OCI-LY1 (cell line): Measurements from ENCODE around the gene CINP.

Experiments used
- H2AFZ ChIP-seq: fragments of 200-600 bp; sonication (generic), shearing (Covaris generic); 2 replicates; pipeline ENCODE4 v1.6.0; 2014; ENCODE audit warnings: antibody characterized with exemption, mild to moderate bottlenecking, low read length
- H3F3A ChIP-seq: fragments of 200-600 bp; sonication (generic), shearing (Covaris generic); 2 replicates; pipeline ENCODE4 v1.6.0; 2014; ENCODE audit warnings: mild to moderate bottlenecking, antibody characterized with exemption, low read length, moderate library complexity; ENCODE audit not compliant: insufficient read depth
- H3K27ac ChIP-seq: fragments of 200-600 bp; sonication (generic); 2 replicates; pipeline ENCODE4 v1.5.1; 2014; ENCODE audit warnings: low read length, mixed run types, mild to moderate bottlenecking, low read depth; ENCODE audit not compliant: poor library complexity, severe bottlenecking
- H3K27me3 ChIP-seq: fragments of 200-600 bp; sonication (generic); 2 replicates; pipeline ENCODE4 v1.6.0; 2014; ENCODE audit warnings: antibody characterized with exemption, mild to moderate bottlenecking, low read length, moderate library complexity; ENCODE audit not compliant: insufficient read depth
- H3K36me3 ChIP-seq: fragments of 200-600 bp; sonication (generic); 2 replicates; pipeline ENCODE4 v1.6.1; 2014; ENCODE audit warnings: mild to moderate bottlenecking, antibody characterized with exemption, low read length, moderate library complexity, mixed read lengths; ENCODE audit not compliant: insufficient read depth
- H3K4me1 ChIP-seq: fragments of 200-600 bp; sonication (generic); 2 replicates; pipeline ENCODE4 v1.5.1; 2014; ENCODE audit warnings: mild to moderate bottlenecking, low read length, moderate library complexity; ENCODE audit not compliant: insufficient read depth, severe bottlenecking
- H3K4me2 ChIP-seq: fragments of 200-600 bp; sonication (generic), shearing (Covaris generic); 2 replicates; pipeline ENCODE4 v1.6.1; 2014; ENCODE audit warnings: low read length
- H3K4me3 ChIP-seq: fragments of 200-600 bp; sonication (generic); 2 replicates; pipeline ENCODE4 v1.5.1; 2014; ENCODE audit warnings: low read length, low read depth, mild to moderate bottlenecking, mixed read lengths; ENCODE audit not compliant: poor library complexity, severe bottlenecking
- H3K79me2 ChIP-seq: fragments of 200-600 bp; shearing (Covaris generic); 2 replicates; pipeline ENCODE4 v1.6.1; 2016; ENCODE audit warnings: mixed run types, low read length, mixed read lengths; ENCODE audit not compliant: insufficient read depth
- H3K9ac ChIP-seq: fragments of 200-600 bp; sonication (generic), shearing (Covaris generic); 2 replicates; pipeline ENCODE4 v1.6.1; 2014; ENCODE audit warnings: mild to moderate bottlenecking, low read length, mixed read lengths
- H3K9me2 ChIP-seq: fragments of 200-600 bp; sonication (generic), shearing (Covaris generic); 2 replicates; pipeline ENCODE4 v1.6.1; 2014; ENCODE audit warnings: low read depth, mild to moderate bottlenecking, low read length, mixed read lengths
- H3K9me3 ChIP-seq: fragments of 200-600 bp; shearing (Covaris generic); 2 replicates; pipeline ENCODE4 v1.6.1; 2014; ENCODE audit warnings: low read length, mixed read lengths
- H4K20me1 ChIP-seq: fragments of 200-600 bp; sonication (generic), shearing (Covaris generic); 2 replicates; pipeline ENCODE4 v1.6.0; 2016; ENCODE audit warnings: mild to moderate bottlenecking, low read length; ENCODE audit not compliant: insufficient read depth
- EZH2 ChIP-seq: fragments of 200-600 bp; sonication (generic), shearing (Covaris generic); IDR thresholded peaks from 2 replicates; pipeline ENCODE4 v1.8.0; 2017; ENCODE audit warnings: borderline replicate concordance, mixed run types, mild to moderate bottlenecking, antibody characterized with exemption, low read length, moderate library complexity, mixed read lengths
- TF ChIP-seq, protein P1 (sequence below): fragments of 200-600 bp; sonication (generic), shearing (Covaris generic); IDR thresholded peaks from 2 replicates; pipeline ENCODE4 v1.5.1; 2017; ENCODE audit warnings: mild to moderate bottlenecking, antibody characterized with exemption, low read length, moderate library complexity, mixed read lengths

CINP gene

GRCh38 chr14:102360388-102360787 lies 2.3 kb downstream of the CINP start:
- Histone ChIP-seq H2AFZ (no peak overlapping the region), H3K9me2 (no peaks in the 10 kb centered on the region), H4K20me1 (no peaks in the 10 kb centered on the region), H3K36me3 (peaks cover 10% of the 10 kb centered on the region; the same call in 1 of the 2 replicates), H3F3A (no peaks in the 10 kb centered on the region), H3K4me2 (no peak overlapping the region), H3K4me1 (peaks cover 19% of the 10 kb centered on the region), H3K4me3 (no peak overlapping the region), H3K79me2 (no peaks in the 10 kb centered on the region), H3K27me3 (no peaks in the 10 kb centered on the region), H3K9ac (no peak overlapping the region), H3K27ac (no peak overlapping the region), H3K9me3 (no peaks in the 10 kb centered on the region)
- TF ChIP-seq, protein P1, sequence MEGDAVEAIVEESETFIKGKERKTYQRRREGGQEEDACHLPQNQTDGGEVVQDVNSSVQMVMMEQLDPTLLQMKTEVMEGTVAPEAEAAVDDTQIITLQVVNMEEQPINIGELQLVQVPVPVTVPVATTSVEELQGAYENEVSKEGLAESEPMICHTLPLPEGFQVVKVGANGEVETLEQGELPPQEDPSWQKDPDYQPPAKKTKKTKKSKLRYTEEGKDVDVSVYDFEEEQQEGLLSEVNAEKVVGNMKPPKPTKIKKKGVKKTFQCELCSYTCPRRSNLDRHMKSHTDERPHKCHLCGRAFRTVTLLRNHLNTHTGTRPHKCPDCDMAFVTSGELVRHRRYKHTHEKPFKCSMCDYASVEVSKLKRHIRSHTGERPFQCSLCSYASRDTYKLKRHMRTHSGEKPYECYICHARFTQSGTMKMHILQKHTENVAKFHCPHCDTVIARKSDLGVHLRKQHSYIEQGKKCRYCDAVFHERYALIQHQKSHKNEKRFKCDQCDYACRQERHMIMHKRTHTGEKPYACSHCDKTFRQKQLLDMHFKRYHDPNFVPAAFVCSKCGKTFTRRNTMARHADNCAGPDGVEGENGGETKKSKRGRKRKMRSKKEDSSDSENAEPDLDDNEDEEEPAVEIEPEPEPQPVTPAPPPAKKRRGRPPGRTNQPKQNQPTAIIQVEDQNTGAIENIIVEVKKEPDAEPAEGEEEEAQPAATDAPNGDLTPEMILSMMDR: no peak
- TF ChIP-seq EZH2: no peak

DNA sequence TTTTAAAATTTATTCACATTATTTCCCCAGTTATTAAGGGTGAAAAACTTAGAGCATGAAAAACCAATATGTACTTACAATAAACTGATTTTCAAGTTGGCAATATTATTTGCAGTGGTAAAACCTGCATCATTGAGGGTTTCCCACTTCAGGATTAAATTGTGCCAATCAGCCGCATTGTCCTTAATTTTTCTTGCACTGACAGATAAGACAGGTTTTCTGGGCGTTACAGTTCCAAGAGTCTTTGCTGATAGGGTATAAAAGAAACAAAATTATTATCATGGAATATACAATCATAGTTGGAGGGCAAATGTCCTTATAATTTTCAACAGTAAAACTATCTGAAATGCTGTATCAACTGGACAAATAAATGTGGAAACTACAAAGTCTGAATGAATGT lies 3.3 kb downstream of the CINP start:
- Histone ChIP-seq H3K27ac (no peak overlapping the region), H4K20me1 (no peaks in the 10 kb centered on the region), H2AFZ (no peak overlapping the region), H3K4me2 (no peak overlapping the region), H3K9me2 (no peaks in the 10 kb centered on the region), H3K79me2 (no peaks in the 10 kb centered on the region), H3K9ac (no peak overlapping the region), H3K36me3 (peaks cover 11% of the 10 kb centered on the region; the same call in 1 of the 2 replicates), H3F3A (no peaks in the 10 kb centered on the region), H3K4me3 (no peak overlapping the region), H3K9me3 (no peaks in the 10 kb centered on the region), H3K4me1 (peaks cover 19% of the 10 kb centered on the region), H3K27me3 (no peaks in the 10 kb centered on the region)
- TF ChIP-seq, protein P1: no peak

DNA sequence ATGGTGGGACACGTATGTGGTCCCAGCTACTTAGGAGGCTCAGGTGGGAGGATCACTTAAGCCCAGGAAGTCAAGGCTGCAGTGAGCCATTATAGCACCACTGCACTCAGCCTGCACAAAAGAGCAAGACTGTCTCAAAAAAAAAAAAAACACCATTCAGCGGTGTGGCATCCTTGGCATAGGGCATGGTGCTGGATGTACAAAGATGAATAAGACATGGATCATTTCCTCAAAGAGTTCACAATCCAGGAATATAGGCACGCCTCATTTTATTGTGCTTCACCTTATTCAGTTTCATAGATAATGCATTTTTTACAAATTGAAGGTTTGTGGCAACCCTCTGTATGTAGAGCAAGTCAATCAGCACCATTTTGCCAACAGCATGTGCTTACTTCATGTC lies 6.4 kb downstream of the CINP start:
- no peak overlapping the region for H3K4me3 ChIP-seq
- H4K20me1 ChIP-seq: no peaks in the 10 kb centered on the region
- H3K4me2 ChIP-seq: no peak overlapping the region
- H3K79me2 ChIP-seq: no peaks in the 10 kb centered on the region
- H3K36me3 ChIP-seq: peaks cover 22% of the 10 kb centered on the region; the same call in 1 of the 2 replicates
- H3K9me2 ChIP-seq: no peaks in the 10 kb centered on the region
- H3K27ac ChIP-seq: no peak overlapping the region
- no peaks in the 10 kb centered on the region for H3K9me3 ChIP-seq
- TF ChIP-seq EZH2: no peak
- TF ChIP-seq, protein P1: no peak
- H2AFZ ChIP-seq: no peak overlapping the region
- no peaks in the 10 kb centered on the region for H3K27me3 ChIP-seq
- H3K4me1 ChIP-seq: no peaks in the 10 kb centered on the region
- H3F3A ChIP-seq: no peaks in the 10 kb centered on the region
- H3K9ac ChIP-seq: no peak overlapping the region
